Endothelial cell of coronary artery (primary cell): ENCODE data around the gene WDR12. TPM values are rescaled to one million over a fixed set of nuclear protein-coding genes. Genes with fewer than 3 reads are reported as not detected.

ENCODE experiments used
- total RNA-seq: library from RNA; depleted of rRNA; stranded (reverse); fragments of >200 nt; gene quantifications from 2 replicates; pipeline ENCODE4 v1.2.3, GENCODE V29; 2014

The WDR12 gene
- total RNA-seq = 39.0 and 47.3 TPM in 2 replicates

GRCh38 chr2:202911512-202912341 lies at the start of gene WDR12, which contains the start of gene CARF:
Gene WDR12 (minus strand): TSS chr2:202911673. CDS start chr2:202911476, 197 bp downstream.
Gene CARF (plus strand): TSS chr2:202912275. CDS start chr2:202941903, 29,628 bp downstream.

DNA sequence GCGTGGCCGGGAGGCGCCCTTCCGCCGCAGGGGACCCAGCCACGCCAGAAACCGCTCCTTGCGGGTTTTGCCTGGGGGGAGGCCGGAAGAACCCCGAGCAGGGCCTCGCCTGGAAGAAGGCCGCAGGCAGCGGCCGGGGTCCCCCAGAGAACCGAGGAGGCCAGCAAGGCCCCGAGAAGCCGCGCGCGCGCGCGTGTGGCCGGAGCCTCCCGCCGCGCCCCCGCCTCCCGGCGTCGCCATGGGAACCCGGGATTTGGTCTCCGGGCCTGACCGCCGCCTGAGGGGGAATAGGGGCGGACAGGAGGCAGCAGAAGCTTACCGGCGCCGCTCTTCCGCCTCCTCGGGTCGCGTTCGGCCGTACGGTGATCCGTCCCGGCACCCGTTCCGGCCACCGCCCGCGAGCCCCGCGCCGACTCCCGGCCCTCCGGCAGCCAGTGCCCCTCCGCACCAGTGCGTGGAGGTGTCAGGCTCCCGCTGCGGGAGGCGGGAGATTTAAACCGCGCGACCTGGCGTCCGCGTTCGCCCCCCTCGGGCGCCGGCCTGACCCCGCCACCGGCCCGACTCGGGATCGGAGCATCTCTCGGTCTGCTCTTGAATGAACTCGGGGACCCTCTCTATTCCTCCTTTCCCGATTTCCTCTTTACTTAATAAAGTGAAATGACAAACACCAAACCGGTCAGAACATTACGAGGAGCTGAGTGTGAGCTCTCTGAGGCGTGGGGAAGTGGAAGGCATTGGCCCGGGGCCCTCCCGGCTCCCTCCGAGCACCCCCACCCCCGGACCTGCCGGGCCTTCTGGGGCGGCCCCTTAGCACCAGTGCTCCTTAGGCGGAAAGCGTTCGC lies 40.0 kb downstream of the WDR12 start, which contains the start of gene ICA1L:
ICA1L (minus strand) TSS at position 467 of the 842 bp plus-strand sequence. CDS start 42,757 bp downstream, outside the sequence.

Other genes with a start within 250 kb of the WDR12 start
- 1.3 and 1.8 TPM in 2 replicates for gene ICA1L, start 39.9 kb downstream of the WDR12 start, total RNA-seq
- 1.7 and 2.6 TPM in 2 replicates for gene CARF, start 602 bp upstream of the WDR12 start, total RNA-seq
- gene NBEAL1, start 103.2 kb upstream of the WDR12 start, total RNA-seq = 15.3 and 27.0 TPM in 2 replicates